ENCODE measurements around the gene MORF4L1.
"Not testable (repeated sequence)": the region's sequence is repeated elsewhere in the genome, so short reads cannot be mapped to it uniquely, and the experiment has no call there.

MORF4L1 gene

GRCh38 chr15:78855746-78856145 lies 16.9 kb upstream of the MORF4L1 start:
- in situ Hi-C loops (cut with HindIII; ENCODE audit: low sequenced_read_pairs) = no loop called here

- in situ Hi-C loops (cut with HindIII; ENCODE audit: low sequenced_read_pairs) = no loop called here
These were observed 12.5 kb upstream of the MORF4L1 start for GRCh38 chr15:78859971-78860719.

GRCh38 chr15:78865585-78865984 lies 7.1 kb upstream of the MORF4L1 start:
- in situ Hi-C loops (cut with HindIII; ENCODE audit: low sequenced_read_pairs) = not testable (repeated sequence)

- in situ Hi-C loops (cut with HindIII; ENCODE audit: low sequenced_read_pairs) = not testable (repeated sequence)
These were observed 6.7 kb upstream of the MORF4L1 start for GRCh38 chr15:78866031-78866430.

GRCh38 chr15:78866803-78867202 lies 5.9 kb upstream of the MORF4L1 start:
- in situ Hi-C loops (cut with HindIII; ENCODE audit: low sequenced_read_pairs) = no loop called here

GRCh38 chr15:78868366-78868765 lies 4.3 kb upstream of the MORF4L1 start:
- in situ Hi-C loops (cut with HindIII; ENCODE audit: low sequenced_read_pairs) = no loop called here

- in situ Hi-C loops (cut with HindIII; ENCODE audit: low sequenced_read_pairs) = not testable (repeated sequence)
These were observed 1.1 kb upstream of the MORF4L1 start for GRCh38 chr15:78871483-78872127.

GRCh38 chr15:78872972-78873792 lies 492 bp downstream of the MORF4L1 start:
- in situ Hi-C loops (cut with HindIII; ENCODE audit: low sequenced_read_pairs) = no loop called here

GRCh38 chr15:78873793-78874765 lies 1.4 kb downstream of the MORF4L1 start:
- in situ Hi-C loops (cut with HindIII; ENCODE audit: low sequenced_read_pairs) = no loop called here

- in situ Hi-C loops (cut with HindIII; ENCODE audit: low sequenced_read_pairs) = no loop called here
These were observed 2.6 kb downstream of the MORF4L1 start for GRCh38 chr15:78875107-78875914.

- in situ Hi-C loops (cut with HindIII; ENCODE audit: low sequenced_read_pairs) = not testable (repeated sequence)
These were observed 4.3 kb downstream of the MORF4L1 start for GRCh38 chr15:78876954-78877353.

- in situ Hi-C loops (cut with HindIII; ENCODE audit: low sequenced_read_pairs) = no loop called here
These were observed 5.7 kb downstream of the MORF4L1 start for GRCh38 chr15:78878356-78878755.

GRCh38 chr15:78879517-78880241 lies 7.0 kb downstream of the MORF4L1 start:
- in situ Hi-C loops (cut with HindIII; ENCODE audit: low sequenced_read_pairs) = no loop called here

GRCh38 chr15:78880242-78880533 lies 7.5 kb downstream of the MORF4L1 start:
- in situ Hi-C loops (cut with HindIII; ENCODE audit: low sequenced_read_pairs) = no loop called here

- in situ Hi-C loops (cut with HindIII; ENCODE audit: low sequenced_read_pairs) = no loop called here
These were observed 8.1 kb downstream of the MORF4L1 start for GRCh38 chr15:78880813-78881212.

GRCh38 chr15:78881681-78882080 lies 9.0 kb downstream of the MORF4L1 start:
- in situ Hi-C loops (cut with HindIII; ENCODE audit: low sequenced_read_pairs) = no loop called here

GRCh38 chr15:78889000-78889399 lies 16.3 kb downstream of the MORF4L1 start:
- in situ Hi-C loops (cut with HindIII; ENCODE audit: low sequenced_read_pairs) = no loop called here

GRCh38 chr15:78893538-78893937 lies 20.8 kb downstream of the MORF4L1 start:
- in situ Hi-C loops (cut with HindIII; ENCODE audit: low sequenced_read_pairs) = no loop called here

- in situ Hi-C loops (cut with HindIII; ENCODE audit: low sequenced_read_pairs) = no loop called here
These were observed 22.8 kb downstream of the MORF4L1 start for GRCh38 chr15:78895471-78895870.
